ENCODE results near the gene ACTG1.

ACTG1 gene

DNA sequence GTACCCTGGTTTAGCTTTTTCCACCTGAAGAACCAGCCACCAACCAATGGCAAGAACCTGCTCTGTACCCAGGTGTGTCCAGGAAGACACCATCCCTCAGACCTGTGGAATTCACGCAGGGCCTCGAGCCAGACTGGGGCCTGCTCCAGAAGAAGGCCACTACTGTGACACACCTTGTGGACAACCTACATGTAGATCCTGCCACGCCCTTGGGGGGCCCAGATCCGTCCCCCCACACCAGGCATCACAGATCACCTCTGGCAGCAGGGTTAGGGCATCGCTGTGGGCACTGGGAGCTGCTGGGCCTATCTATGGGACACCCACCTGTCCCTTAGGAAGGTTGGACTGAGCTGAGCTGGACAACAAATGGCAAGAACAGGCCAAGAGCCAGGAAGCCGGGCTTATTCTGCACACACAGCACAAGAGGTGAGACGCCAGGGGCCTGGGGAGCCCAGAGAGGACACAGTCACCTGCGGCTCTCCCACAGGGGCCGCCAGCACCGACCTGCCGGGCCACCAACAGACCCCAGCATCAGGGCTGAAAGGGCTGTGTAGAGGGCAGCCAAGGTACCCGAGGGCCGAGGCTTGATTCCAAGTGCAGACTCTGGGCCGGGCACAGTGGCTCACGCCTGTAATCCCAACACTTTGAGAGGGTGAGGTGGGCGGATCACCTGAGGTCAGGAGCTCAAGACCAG is 31.8 kb upstream of the ACTG1 start:
- peaks cover 91% of the 10 kb centered on the region for H3K36me3 ChIP-seq (ENCODE audit: insufficient read depth, insufficient read length, low read length)
- no peak for DNase-seq (ENCODE audit: low read depth, low spot score)
- no peak overlapping the region for H3K4me3 ChIP-seq (ENCODE audit: insufficient read length, low read depth)
- H3K27me3 ChIP-seq (ENCODE audit: insufficient read depth, insufficient read length), result no peaks in the 10 kb centered on the region
- H3K9me3 ChIP-seq (ENCODE audit: insufficient read depth, low read length), result no peaks in the 10 kb centered on the region
- no peaks in the 10 kb centered on the region for H3K4me1 ChIP-seq (ENCODE audit: insufficient read depth, insufficient read length)
- no peak overlapping the region for H3K9ac ChIP-seq (ENCODE audit: insufficient read length, low read depth)
- TF ChIP-seq SUZ12 (IDR thresholded peaks at IDR 0.05; ENCODE audit: extremely low read depth, insufficient read depth, insufficient read length), result no peak
- no peak for TF ChIP-seq ZNF274 (IDR thresholded peaks at IDR 0.05; ENCODE audit: low read depth, low read length)
- TF ChIP-seq YY1 (IDR thresholded peaks at IDR 0.05; ENCODE audit: insufficient read depth, insufficient read length), result no peak

DNA sequence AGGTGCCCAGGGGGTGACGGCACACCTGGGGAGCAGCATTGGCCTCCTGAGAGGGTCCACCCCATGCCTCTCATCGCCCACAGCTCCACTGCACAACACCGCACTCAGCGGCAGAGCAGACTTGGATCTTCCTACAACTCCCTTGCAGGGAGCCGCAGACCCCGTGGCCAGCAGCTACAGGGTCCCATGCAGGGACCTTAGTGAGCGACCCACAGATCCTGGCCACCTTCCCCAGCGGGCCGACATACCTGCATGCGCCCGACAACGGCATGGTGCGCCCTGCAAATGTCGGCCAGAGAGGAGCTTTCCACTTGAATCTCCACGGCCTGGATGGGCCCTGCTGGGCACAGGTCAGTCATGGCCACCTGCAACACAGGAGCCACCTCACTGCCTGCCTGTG is 31.2 kb upstream of the ACTG1 start:
- no peaks in the 10 kb centered on the region for H3K27me3 ChIP-seq (ENCODE audit: insufficient read depth, insufficient read length)
- DNase-seq (ENCODE audit: low read depth, low spot score), result no peak
- no peak overlapping the region for H3K9ac ChIP-seq (ENCODE audit: insufficient read length, low read depth)
- no peaks in the 10 kb centered on the region for H3K9me3 ChIP-seq (ENCODE audit: insufficient read depth, low read length)
- TF ChIP-seq ZNF274 (IDR thresholded peaks at IDR 0.05; ENCODE audit: low read depth, low read length), result no peak
- no peak for TF ChIP-seq SUZ12 (IDR thresholded peaks at IDR 0.05; ENCODE audit: extremely low read depth, insufficient read depth, insufficient read length)
- no peak for TF ChIP-seq YY1 (IDR thresholded peaks at IDR 0.05; ENCODE audit: insufficient read depth, insufficient read length)
- H3K36me3 ChIP-seq (ENCODE audit: insufficient read depth, insufficient read length, low read length), result peaks cover 92% of the 10 kb centered on the region
- H3K4me1 ChIP-seq (ENCODE audit: insufficient read depth, insufficient read length), result no peaks in the 10 kb centered on the region
- H3K4me3 ChIP-seq (ENCODE audit: insufficient read length, low read depth), result no peak overlapping the region

DNA sequence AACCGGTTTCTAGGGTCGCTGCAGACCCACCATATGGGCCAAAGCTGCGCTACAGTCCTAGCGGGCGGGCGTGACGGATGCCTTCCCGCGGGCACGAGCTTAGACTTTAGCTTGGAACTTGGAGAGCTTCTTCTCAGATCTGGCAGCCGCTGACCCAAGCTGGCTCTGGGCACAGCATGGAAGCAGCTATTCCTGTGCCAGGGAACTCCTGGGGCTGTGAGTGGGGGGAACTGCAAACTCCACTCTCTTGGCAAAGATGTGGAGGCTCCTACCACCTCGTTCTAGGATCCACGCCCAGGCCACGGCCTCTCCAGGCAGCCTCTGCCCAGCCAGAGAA is 30.7 kb upstream of the ACTG1 start:
- no peaks in the 10 kb centered on the region for H3K27me3 ChIP-seq (ENCODE audit: insufficient read depth, insufficient read length)
- no peak for DNase-seq (ENCODE audit: low read depth, low spot score)
- H3K36me3 ChIP-seq (ENCODE audit: insufficient read depth, insufficient read length, low read length), result peaks cover 95% of the 10 kb centered on the region
- TF ChIP-seq SUZ12 (IDR thresholded peaks at IDR 0.05; ENCODE audit: extremely low read depth, insufficient read depth, insufficient read length) (no peak), YY1 (IDR thresholded peaks at IDR 0.05; ENCODE audit: insufficient read depth, insufficient read length) (no peak), ZNF274 (IDR thresholded peaks at IDR 0.05; ENCODE audit: low read depth, low read length) (no peak)
- no peaks in the 10 kb centered on the region for H3K4me1 ChIP-seq (ENCODE audit: insufficient read depth, insufficient read length)
- H3K9ac ChIP-seq (ENCODE audit: insufficient read length, low read depth), result no peak overlapping the region
- H3K4me3 ChIP-seq (ENCODE audit: insufficient read length, low read depth), result no peak overlapping the region
- no peaks in the 10 kb centered on the region for H3K9me3 ChIP-seq (ENCODE audit: insufficient read depth, low read length)

DNA sequence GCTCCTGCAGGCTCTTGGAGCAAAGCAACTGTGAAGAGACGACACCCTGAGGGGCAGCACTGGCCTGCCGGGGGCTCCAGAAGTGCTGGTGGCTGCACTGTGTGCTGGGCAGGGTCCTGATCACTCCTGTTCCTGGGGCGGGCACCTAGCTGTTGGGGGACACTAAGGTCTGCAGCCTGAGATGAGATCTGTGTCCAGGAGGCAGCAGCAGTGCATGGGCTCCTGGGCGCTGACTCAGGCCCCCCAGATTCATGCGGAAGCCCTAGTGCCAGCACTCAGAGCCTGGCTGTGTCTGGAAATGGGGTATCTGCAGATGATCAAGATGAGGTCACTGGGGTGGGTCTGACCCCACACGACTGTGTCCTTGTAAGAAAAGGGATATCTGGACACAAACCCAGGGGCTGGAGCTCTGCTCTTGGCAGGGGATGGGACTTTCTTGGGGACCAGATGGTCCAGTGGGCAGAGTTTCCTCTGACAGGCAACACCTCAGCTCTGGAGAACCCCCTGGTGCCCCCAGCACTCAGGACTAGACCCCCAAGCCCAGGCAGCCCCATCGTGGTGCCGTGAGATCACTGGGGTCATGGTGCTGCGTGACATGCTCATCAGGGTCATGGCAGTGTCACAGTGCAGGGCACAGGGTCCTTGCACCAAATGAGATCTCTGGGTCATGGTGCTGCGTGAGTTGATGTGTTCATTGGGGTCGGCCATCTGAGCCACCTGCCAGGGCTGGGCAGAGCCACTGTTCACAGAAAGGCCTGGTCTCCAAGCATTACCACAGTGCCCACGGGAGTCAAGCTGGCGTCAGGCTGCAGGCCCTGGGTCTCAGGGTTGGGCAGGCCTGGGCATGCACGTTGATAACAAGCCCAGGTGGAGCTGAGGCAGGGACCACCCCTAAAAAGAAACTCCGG is 30.1 kb upstream of the ACTG1 start:
- no peak for DNase-seq (ENCODE audit: low read depth, low spot score)
- no peaks in the 10 kb centered on the region for H3K4me1 ChIP-seq (ENCODE audit: insufficient read depth, insufficient read length)
- no peak for TF ChIP-seq YY1 (IDR thresholded peaks at IDR 0.05; ENCODE audit: insufficient read depth, insufficient read length)
- TF ChIP-seq SUZ12 (IDR thresholded peaks at IDR 0.05; ENCODE audit: extremely low read depth, insufficient read depth, insufficient read length), result no peak
- no peak for TF ChIP-seq ZNF274 (IDR thresholded peaks at IDR 0.05; ENCODE audit: low read depth, low read length)
- H3K4me3 ChIP-seq (ENCODE audit: insufficient read length, low read depth), result no peak overlapping the region
- no peaks in the 10 kb centered on the region for H3K27me3 ChIP-seq (ENCODE audit: insufficient read depth, insufficient read length)
- no peaks in the 10 kb centered on the region for H3K9me3 ChIP-seq (ENCODE audit: insufficient read depth, low read length)
- H3K36me3 ChIP-seq (ENCODE audit: insufficient read depth, insufficient read length, low read length), result peaks cover 95% of the 10 kb centered on the region
- no peak overlapping the region for H3K9ac ChIP-seq (ENCODE audit: insufficient read length, low read depth)

DNA sequence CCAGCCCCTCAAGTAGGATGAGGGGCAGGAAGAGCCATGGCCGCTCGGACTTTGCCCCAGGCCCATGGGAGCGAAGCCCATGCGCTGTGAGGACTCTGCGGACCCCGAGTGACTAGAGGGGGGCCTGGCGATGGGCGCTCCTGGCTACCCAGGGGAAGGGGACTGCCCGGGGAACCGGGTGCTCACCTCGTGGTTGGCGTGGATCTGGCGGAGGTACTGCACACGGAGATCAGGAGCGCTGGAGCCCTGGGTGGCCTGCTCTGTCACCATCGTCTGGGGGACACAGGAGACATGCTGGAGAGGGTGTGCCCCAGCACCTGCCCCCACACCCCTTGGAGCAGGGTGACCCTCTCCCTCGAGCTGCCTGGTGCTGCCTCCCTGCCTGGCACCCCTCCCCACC is 28.5 kb upstream of the ACTG1 start:
- Histone ChIP-seq H3K27me3 (ENCODE audit: insufficient read depth, insufficient read length) (no peaks in the 10 kb centered on the region), H3K9me3 (ENCODE audit: insufficient read depth, low read length) (no peaks in the 10 kb centered on the region), H3K9ac (ENCODE audit: insufficient read length, low read depth) (no peak overlapping the region), H3K36me3 (ENCODE audit: insufficient read depth, insufficient read length, low read length) (peaks cover 85% of the 10 kb centered on the region), H3K4me3 (ENCODE audit: insufficient read length, low read depth) (no peak overlapping the region), H3K4me1 (ENCODE audit: insufficient read depth, insufficient read length) (peaks cover 2% of the 10 kb centered on the region)
- TF ChIP-seq YY1 (IDR thresholded peaks at IDR 0.05; ENCODE audit: insufficient read depth, insufficient read length) (no peak), ZNF274 (IDR thresholded peaks at IDR 0.05; ENCODE audit: low read depth, low read length) (no peak), SUZ12 (IDR thresholded peaks at IDR 0.05; ENCODE audit: extremely low read depth, insufficient read depth, insufficient read length) (no peak)
- no peak for DNase-seq (ENCODE audit: low read depth, low spot score)

DNA sequence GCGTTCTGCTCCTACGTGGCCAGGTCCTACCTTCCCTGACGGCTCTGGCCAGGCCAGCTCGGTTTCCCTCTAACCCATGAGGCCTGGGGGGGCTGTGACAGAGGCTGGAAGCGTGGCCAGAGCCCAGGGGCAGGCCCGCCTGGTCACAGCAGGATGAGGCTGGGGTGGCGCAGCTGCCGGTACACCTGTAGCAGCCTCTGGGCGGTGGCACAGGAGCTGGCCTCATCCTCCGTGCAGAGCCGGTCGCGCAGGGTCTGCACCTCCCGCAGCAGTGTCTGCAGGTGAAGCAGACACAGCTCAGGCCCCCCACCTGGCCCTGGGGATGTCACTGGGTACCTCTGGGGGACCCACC is 28.1 kb upstream of the ACTG1 start:
- peaks cover 81% of the 10 kb centered on the region for H3K36me3 ChIP-seq (ENCODE audit: insufficient read depth, insufficient read length, low read length)
- H3K9me3 ChIP-seq (ENCODE audit: insufficient read depth, low read length), result no peaks in the 10 kb centered on the region
- no peak for DNase-seq (ENCODE audit: low read depth, low spot score)
- peaks cover 2% of the 10 kb centered on the region for H3K4me1 ChIP-seq (ENCODE audit: insufficient read depth, insufficient read length)
- TF ChIP-seq YY1 (IDR thresholded peaks at IDR 0.05; ENCODE audit: insufficient read depth, insufficient read length), result no peak
- no peak for TF ChIP-seq ZNF274 (IDR thresholded peaks at IDR 0.05; ENCODE audit: low read depth, low read length)
- no peak for TF ChIP-seq SUZ12 (IDR thresholded peaks at IDR 0.05; ENCODE audit: extremely low read depth, insufficient read depth, insufficient read length)
- no peak overlapping the region for H3K9ac ChIP-seq (ENCODE audit: insufficient read length, low read depth)
- H3K27me3 ChIP-seq (ENCODE audit: insufficient read depth, insufficient read length), result no peaks in the 10 kb centered on the region
- no peak overlapping the region for H3K4me3 ChIP-seq (ENCODE audit: insufficient read length, low read depth)

DNA sequence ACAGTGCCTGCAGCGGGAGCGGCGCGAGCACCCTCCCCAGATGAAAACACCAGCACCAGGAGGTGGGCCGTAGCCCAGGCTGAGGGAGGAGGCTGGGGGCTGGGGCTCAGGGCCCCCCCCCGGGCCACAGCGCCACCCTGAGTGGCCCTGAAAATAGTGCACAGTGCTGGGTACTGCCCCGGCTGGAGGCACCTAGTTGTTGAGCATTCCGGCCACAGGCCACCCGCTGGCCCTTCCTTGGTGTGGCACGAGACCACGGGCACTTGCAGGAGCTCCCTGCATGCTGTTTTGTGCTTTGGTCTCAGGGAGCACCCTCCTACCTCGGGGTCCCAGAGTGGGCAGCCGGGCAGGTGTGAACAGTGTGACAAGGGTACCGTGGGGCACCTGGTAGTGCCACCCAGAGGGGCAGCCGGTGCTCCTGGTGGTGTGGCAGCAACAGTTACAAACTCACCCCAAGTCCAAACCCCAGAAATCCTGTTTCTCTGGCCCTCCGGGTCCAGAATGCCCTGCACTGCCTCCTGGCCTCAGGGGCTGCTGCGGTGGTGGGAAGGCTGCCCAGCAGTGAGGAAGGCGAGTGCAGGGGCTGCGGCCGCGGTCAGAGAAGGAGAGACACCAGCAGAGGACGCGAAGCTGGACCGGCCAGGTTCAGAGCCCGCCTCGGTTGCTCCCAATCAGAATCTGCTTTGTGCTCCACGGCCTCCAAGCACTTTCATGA is 27.5 kb upstream of the ACTG1 start:
- Histone ChIP-seq H3K9ac (ENCODE audit: insufficient read length, low read depth) (no peak overlapping the region), H3K4me1 (ENCODE audit: insufficient read depth, insufficient read length) (peaks cover 2% of the 10 kb centered on the region), H3K27me3 (ENCODE audit: insufficient read depth, insufficient read length) (no peaks in the 10 kb centered on the region), H3K4me3 (ENCODE audit: insufficient read length, low read depth) (no peak overlapping the region), H3K36me3 (ENCODE audit: insufficient read depth, insufficient read length, low read length) (peaks cover 75% of the 10 kb centered on the region), H3K9me3 (ENCODE audit: insufficient read depth, low read length) (no peaks in the 10 kb centered on the region)
- TF ChIP-seq YY1 (IDR thresholded peaks at IDR 0.05; ENCODE audit: insufficient read depth, insufficient read length) (no peak), SUZ12 (IDR thresholded peaks at IDR 0.05; ENCODE audit: extremely low read depth, insufficient read depth, insufficient read length) (no peak), ZNF274 (IDR thresholded peaks at IDR 0.05; ENCODE audit: low read depth, low read length) (no peak)
- DNase-seq (ENCODE audit: low read depth, low spot score), result no peak

All from NT2/D1 (cell line).